ENCODE results near the gene PIAS3.
"Not testable (repeated sequence)": the region's sequence is repeated elsewhere in the genome, so short reads cannot be mapped to it uniquely, and the experiment has no call there.

The PIAS3 gene

DNA sequence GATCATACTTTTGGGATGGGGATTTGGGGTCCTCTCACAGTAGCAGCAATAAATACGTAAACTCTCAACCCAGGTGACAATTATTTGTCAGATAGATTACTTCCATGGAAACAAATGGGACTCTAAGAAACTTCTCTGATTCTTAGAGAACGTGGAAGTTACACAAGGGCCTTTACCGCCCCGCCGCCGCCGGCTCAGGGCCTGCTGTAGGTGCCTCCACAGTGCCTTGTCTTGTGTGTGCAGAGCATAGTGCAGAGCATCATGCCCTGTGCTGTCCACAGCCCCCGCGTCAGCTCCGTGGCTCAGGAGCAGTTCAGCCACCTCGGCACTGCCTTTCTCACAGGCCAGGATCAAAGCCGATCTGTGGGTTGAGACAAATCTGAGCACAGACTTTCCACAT, 15.8 kb upstream of the PIAS3 start:
- no peak for DNase-seq (ENCODE audit: low read depth, low spot score)

DNA sequence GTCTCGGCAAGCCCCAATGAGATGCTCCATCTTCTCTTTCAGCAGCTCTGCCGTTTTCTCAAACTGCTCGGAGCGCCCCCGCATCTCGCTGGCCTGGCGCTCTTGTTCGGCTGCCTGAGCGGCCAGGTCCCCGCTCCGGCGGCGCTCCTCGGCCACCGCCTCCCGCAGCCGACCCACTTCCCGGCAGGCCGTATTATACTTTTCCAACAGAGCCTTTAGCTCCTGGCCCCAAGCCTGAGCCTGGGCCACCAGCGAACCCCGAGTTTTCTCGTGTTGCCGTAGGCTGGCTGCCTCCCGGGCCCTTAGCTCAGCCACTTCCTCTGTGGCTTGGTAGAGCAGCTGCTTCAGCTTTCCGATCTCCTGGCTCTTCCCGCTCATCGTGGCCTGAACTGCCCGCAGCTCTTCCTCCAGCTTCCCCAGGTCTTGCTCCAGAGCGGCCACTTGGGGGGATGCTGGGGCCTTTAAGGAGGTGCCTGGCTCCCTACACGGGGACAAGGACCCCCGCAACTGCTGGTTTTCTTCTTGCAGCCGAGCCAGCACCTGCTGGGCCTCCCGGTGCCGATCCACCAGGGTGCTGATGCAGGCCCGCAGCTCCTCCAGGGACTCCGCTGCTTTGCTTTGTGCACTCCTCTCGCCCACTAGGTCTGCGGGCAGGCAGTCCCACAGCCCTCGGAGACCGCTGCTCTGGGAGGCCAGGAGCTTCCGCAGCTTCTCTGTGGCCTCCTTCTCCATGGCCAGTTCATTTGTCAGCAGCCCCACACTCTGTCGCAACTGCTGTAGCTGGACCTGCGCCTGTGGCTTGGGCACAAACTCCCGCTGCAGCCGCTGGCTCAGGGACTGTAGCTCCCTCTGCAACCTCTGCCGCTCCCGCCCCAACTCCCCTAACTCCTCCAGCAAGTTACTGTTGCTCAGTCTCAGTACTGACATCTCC, 13.4 kb upstream of the PIAS3 start:
- DNase-seq (ENCODE audit: low read depth, low spot score): no peak

DNA sequence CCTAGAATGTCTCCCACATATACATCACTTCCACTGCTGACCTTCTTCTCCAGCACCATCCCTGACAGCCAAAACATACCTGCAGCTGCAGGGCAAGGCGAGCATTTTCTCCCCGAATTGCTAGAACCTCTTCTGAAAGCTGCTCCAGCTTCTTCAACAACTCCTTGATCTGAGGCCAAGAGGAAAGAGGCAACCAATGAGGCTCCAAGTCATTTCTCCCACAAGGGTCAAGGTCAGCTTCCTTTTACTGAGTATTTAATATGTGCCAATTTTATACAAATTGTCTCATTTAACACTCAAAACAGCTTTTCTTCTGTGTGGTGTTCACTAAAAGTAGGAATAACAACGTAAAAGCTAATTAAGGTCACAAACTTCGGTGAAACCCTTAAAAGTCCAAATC, 9.4 kb upstream of the PIAS3 start:
- no peak for DNase-seq (ENCODE audit: low read depth, low spot score)

DNA sequence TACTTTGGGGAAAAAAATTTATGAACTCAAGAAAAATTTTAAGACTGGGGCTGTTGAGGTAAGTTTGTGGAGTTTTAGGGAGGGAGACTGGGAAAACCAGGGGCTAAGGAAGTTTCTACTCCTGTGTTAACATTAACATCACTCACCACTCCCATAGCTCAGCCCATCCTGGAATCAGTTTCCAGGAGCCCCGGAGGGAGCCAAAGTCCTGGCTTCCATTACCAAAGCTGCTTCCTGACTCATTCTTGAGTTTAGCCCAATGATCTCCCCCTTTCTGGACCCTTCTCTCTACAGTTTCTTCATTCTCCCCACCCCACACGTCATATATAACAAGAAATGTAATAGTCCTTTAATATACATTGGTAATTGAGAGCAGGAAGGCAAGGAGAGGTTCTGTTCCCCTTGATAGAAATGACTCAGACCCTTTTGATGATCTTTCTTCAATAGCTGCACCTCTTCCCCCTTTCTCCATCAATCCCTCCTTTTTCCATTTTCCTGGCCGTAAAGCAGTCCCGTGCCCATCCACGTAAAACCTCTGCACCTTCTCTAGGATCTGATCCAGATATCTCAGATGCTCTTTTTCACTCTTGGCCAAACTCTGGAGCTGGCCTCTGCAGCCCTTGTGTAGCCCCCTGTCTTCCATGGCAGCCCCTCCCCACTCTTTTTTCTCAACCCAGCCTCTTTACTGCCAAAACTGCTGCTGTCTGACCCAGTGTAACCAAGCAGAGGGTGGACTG, 4.6 kb upstream of the PIAS3 start:
- no peak for DNase-seq (ENCODE audit: low read depth, low spot score)

DNA sequence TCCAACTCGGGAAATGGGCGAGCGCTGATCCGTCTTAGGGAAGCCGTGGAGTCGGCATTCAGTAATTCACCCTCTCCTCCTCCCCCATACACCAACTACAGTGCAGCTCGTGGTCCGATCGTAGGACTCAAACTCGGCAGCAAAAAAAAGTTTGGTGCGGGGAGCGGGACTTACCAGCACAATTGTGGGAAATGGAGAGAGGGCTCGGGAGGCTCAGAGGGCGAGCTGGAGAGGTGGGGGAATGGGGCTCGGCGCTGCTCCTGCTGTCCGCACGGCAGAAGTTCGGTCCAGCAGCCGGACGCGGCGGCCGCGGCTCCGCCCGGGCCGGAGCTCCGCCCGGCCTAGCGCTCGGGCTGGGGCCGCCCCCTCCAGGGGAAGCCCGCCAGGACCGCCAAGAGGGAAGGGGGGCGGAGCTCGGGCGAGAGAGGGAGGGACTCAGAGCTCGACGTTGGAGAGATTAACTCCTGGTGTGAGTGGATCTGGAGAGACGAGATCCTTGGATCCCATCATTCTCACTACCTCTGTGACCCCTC, 676 bp upstream of the PIAS3 start:
- peak; percentile 52 for DNase-seq (ENCODE audit: low read depth, low spot score)

DNA sequence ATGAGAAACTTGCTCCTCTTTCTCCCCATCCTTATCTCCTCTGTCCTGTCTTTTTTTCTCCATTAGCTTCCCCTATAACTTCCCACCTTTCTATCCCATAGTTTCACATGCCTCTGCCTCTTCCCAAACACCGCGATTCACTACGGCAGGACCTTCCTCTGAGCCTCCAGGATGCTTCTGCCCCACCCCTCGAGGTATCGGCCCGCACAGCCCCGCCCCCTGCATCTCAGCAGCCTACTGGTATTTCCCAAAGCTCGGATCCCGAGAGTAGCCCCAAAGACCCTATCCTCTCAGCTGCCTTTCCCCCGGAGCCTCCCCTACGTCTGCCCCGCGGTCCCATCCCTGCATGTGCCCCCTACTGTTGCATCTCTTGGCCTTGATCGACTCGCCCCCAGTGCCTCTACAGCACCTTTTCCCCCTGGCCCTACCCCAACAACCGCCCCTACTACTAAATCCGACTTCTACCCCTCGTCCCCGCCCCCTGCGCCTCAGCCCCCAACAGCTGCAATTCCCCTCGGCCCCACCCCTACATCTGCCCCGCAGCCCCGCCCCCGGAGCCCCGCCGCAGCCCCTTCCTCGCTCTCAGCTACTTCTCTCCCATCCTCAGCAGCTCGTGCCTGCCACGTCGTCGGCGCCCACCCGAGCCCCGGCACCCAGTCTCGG, 512 bp downstream of the PIAS3 start:
- no peak for DNase-seq (ENCODE audit: low read depth, low spot score)

DNA sequence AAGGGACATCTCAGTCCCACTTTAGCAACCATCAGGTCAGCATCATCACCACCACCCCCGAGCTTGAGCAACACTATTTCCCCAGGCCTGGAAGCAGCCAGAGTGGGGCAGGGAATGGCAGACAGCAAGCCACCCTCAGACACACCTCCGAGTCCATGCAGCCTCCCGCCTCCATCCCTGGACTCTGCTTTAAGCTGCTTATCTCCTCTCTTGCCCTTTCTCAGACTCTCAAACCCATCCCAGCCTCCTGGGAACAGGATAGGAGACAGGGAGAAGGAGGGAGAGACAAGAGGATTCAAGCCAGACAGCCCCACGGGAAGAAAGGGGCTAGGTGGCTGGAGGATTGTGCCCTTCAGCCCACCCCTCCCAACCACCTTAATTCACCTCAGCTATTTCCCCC, 1.7 kb downstream of the PIAS3 start:
- no peak for DNase-seq (ENCODE audit: low read depth, low spot score)

DNA sequence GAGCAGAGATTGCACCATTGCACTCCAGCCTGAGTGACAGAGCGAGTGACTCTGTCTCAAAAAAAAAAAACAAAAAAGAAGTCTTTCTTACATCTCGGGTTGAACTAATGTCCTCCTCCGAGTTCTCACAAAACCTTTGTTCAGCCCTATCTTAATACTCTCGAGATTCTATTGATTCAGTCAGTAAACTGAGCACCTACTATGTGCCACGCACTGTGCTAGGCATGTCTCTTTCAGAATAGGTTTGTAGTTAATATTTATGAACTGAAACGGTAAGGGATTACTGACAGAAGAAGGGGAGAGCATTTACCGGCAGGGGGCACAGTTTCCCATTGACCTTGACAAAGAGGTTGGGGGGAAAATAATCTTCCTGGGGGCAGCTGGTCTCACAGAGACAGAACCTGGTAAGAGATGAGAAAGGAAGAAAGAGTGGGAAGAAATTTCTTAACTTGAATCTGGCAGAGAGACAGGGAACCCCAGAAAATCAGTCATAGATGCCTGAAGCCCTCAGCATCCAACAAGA, 3.4 kb downstream of the PIAS3 start:
- DNase-seq (ENCODE audit: low read depth, low spot score): no peak

DNA sequence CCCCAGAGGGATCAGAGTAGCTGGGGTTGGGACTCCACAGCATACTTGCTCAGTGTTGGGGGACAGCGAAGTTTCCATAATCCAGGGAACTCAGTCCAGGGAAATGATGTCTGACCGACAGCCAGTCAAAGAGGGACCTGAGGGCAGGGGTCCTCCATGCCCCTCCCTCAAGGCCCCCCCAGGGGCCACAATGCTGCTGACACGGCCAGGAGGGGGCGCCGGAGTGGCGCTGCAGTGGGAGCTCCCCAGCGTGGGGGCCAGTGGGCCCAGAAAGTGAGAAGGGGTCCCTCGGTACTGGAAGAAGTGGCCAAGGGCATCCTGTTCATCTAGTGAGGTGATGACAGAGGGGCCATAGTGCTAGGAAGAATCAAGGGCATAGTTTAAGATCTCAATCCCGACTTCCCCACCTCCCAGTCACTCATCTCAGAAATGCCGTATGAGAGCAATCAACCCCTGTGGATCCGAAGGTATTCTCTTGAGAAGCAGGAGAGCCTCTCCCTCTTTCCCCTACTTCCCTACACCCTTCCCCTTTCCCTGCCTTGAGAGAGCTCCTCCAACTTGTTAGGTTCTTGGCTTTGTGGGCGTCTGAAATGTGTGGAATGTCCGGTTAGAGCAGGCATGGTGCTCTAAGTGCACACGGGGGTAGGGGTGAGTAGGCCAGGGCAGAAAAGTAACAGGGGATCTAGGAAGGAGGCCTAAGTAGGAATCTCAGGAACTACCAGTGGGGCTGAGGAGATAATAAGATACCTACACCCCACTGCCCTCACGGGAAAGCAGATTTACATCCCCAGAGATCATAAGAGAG, 9.3 kb downstream of the PIAS3 start:
- no peak for DNase-seq (ENCODE audit: low read depth, low spot score)

DNA sequence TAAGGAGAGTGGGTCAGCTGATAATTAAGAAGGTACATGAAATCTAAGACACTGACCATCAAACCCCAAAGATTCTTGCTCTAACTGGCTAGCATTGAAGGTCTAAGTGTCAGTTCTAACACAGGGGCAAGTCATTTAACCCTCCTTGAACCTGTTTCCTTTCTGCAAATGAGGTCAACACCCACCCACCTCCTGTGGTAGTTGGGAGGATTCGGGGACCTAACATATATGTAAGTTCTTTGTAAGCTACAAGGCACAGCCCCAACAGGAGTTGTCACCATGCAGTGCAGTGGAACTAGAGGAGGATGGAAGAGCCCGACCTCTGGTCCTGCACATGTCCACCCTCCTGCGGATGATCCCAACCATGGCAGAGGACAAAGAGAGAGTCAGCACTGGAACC, 11.1 kb downstream of the PIAS3 start:
- DNase-seq (ENCODE audit: low read depth, low spot score): no peak

DNA sequence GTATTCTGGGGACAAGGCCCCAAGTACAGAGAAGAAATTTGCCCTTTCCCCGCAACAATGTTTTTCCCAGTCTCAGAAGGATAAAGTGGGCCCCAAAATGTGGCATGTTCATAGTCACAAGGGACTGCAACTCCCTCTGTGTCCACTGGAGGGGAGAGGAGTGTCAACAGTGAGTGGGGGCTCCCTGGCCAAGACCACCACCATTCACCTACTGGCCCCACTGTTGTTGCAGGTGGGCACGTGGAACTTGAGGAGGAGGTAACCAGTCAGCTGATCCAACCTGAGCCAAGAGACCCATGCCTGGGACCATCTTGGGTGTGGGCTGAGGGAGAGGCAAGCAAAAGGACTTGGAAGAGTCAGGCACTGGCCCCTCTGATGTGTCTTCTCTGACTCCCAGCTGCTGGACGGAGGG, 12.7 kb downstream of the PIAS3 start:
- DNase-seq (ENCODE audit: low read depth, low spot score): no peak

DNA sequence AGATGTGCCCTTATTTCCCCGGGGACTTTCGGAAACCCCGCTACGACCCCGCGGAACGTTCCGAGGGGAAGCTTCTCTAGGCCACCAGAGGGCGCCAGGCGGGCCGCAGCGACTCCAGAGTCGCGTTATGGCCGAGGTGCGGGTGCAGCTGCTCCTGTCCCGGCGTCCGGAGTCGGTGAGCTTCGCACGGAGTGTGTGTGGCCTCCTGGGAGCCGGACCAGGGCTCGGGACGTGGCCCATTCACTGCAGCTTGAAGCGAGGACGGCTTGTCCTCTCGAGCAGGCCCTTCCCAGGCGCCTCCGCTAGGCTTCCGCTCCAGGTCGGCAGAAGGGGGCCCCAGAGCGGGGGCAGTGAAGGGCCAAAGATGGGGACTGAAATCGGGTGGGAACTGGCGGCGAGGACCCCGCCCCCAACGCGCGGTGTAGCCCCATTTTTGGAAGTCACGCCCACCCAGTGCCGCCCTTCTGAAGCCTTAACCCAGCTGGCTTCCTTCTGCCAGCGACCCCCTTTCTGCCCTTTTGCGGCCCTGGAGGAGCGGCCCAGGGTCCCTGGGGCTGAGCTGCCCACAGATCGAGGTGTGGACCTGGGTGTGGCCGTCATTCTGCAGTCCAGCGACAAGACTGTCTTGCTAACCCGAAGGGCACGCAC, 13.2 kb downstream of the PIAS3 start, which contains the start of gene NUDT17:
NUDT17 (plus strand) TSS at position 117 of the 648 bp plus-strand sequence; CDS start at position 128, 11 bp downstream.
- DNase-seq (ENCODE audit: low read depth, low spot score): no peak

DNA sequence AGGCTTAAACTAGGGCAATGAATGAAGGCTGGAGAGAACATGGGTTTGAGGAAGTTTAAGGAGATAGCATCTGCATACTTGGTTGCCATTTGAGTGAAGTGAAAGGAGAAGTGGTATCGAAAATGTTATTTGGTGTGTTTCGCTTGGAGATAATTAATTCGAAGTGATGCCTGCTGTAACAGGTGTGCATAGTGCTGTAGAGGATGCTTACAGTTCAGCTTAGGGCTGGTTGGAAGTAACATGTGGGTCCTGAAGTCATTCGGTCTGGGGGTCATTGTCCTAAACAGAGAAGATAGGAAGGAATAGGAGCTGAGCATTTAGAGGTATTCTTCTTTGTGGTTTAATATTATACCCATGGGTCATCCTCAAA, 13.8 kb downstream of the PIAS3 start:
- no peak for DNase-seq (ENCODE audit: low read depth, low spot score)

DNA sequence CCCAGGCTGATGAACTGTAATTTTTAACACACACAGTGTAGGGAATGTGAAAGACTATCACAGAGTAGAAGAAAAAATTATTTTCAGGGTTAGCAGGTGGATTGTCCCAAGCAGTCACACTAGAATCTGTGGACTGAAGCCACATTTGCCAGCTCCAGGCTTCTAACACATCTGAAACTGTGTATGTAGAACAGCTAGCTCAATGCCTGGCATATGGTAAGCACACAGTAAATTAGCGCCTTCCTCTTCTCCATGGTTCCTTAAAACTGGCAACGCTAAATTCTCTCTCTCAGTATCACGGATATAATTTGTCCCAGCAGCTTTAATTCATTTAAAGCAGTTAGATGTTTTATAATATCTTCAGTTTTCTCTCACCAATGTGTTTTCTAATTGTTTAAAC, 15.8 kb downstream of the PIAS3 start:
- DNase-seq (ENCODE audit: low read depth, low spot score): no peak

DNA sequence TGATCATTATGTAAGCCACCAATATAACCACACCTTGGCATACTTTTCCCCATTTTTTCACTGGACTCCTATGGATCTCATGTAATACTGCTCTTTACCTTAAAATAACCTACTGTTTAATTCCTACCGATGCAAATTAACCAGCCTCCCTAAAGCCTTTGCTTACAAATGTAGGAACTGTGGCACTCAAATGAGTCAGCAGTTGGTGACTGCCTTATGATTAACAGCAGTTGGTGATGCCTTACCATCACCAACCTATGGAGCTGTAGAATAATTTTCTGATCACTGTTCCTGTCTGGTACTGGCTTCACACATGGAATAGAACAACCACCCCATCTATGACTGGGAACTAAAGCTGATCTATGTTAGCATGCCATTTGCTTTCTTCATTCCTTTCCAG, 21.2 kb downstream of the PIAS3 start:
- DNase-seq (ENCODE audit: low read depth, low spot score): no peak

DNA sequence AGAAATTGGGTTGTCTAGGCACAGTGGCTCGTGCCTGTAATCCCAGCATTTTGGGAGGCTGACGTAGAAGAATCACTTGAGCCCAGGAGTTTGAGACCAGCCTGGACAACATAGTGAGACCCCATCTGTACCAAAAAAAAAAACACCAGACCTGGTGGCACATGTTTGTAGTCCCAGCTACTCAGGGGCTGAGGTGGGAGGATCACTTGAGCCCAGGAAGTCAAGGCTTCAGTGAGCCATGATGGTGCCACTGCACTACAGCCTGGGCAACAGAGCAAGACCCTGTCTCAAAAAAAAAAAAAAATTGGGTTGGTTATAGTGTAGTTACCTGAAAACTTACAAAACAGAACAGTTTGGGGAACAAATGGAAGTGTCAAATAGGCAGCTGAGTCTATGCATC, 28.1 kb downstream of the PIAS3 start:
- DNase-seq (ENCODE audit: low read depth, low spot score): not testable (repeated sequence)

DNA sequence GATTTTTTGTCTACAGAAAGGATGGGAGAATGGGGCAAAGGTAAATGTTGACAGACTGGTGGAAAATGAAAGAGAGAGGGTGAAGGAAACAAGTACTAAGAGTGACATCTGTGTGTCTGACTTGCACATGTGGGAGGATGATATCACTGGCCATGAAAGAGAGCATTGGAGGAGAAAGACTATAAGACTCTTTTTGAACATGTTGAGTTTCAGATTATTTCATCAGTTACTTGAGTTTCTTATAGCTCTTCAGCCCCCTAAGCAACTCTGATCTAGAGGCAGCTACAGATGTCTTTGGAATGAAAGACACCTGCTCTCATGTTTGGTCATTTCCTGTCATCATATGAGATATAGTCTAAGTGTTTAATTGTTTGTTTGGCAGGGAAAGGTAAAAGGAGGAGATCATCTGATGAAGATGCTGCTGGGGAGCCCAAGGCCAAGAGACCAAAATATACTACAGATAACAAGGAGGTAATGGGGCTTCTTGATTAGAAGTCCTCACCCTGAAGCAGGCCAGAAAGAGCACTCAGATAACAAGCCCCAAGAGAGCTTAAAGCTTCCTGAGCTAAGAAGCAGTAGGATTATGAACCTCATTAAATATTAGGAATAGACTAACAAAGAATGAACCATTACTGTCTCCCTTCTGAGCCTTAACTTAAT, 30.4 kb downstream of the PIAS3 start:
- no peak for DNase-seq (ENCODE audit: low read depth, low spot score)

DNA sequence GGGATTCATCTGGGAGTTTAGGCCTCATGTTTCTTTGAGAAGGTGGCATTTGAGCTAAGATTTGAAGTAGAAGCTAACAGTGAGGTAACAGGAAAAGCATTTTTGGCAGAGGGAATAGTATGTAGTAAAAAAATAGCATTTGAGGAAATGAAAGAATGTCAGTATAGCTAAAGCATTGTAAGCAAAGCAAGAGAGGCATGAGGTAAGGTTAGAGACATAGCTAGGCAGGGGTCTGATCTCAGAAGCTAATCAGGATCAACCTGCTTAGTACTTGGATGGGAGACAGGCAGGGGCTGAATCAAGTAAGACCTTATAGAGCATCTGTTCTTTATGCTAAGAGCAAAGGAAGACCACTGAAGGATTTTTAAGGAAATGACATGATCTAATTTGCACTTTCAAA, 30.9 kb downstream of the PIAS3 start:
- DNase-seq (ENCODE audit: low read depth, low spot score): no peak

DNA sequence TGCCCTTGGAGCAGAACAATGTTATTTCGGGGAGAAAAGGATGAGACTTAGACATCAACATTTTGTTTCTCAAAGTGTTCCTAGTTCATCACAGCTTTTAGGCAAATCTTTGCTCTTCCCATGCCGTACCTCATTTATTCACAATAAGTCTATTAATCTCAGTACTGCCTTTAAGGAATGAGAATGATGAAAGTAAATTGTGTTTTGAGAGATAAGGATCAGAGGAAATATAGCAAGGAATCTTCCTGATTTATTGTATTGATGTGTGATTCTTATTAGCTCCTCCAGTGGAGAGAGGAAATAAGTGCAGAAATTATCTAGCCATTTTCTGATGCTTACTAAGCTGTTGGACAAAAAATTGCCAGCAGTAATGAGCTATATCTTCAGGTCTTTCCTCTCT, 32.9 kb downstream of the PIAS3 start:
- no peak for DNase-seq (ENCODE audit: low read depth, low spot score)

DNA sequence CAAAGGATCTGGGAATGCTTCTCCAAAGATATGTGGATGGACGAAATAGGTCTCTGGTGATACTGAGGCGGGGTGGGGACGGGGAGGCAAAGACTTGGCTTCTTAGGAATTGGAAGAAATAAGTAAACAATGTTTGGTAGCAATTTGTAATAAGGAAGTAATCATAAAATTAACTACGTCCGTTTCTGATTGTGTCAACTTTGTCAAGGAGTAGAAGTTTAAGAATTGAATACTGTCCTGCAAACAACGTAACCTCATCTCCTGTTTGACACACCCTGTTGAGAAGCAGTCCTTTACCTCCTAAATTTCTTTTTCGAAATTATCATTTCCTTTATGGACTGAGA, 34.4 kb downstream of the PIAS3 start:
- no peak for DNase-seq (ENCODE audit: low read depth, low spot score)
